H9 (cell line): ENCODE results near the gene KRTAP12-3. TPM values are rescaled to one million over a fixed set of nuclear protein-coding genes. Genes with fewer than 3 reads are reported as not detected.

Source experiments
- DNase-seq: peaks from one replicate; pipeline ENCODE4 v3.0.0-alpha.2; 2017
- H2AFZ ChIP-seq: one replicate; pipeline ENCODE4 v1.6.1; 2013; ENCODE audit warnings: mild to moderate bottlenecking, low read length, control low read depth, moderate library complexity
- H2AK5ac ChIP-seq: 2 replicates; pipeline ENCODE4 v1.6.1; 2013; ENCODE audit warnings: low read length, control low read depth, mixed read lengths; ENCODE audit not compliant: insufficient read length
- H2BK120ac ChIP-seq: one replicate; pipeline ENCODE4 v1.6.1; 2013; ENCODE audit warnings: low read depth, mild to moderate bottlenecking, low read length, control low read depth, inconsistent platforms; ENCODE audit not compliant: poor library complexity, severe bottlenecking
- H2BK12ac ChIP-seq: 2 replicates; pipeline ENCODE4 v1.6.1; 2013; ENCODE audit warnings: low read length, control low read depth, mixed read lengths, low read depth; ENCODE audit not compliant: insufficient read length
- H2BK15ac ChIP-seq: 2 replicates; pipeline ENCODE4 v1.6.1; 2013; ENCODE audit warnings: low read depth, low read length, control low read depth
- H2BK20ac ChIP-seq: one replicate; pipeline ENCODE4 v1.6.1; 2013; ENCODE audit warnings: low read depth, mild to moderate bottlenecking, low read length, control low read depth, inconsistent platforms; ENCODE audit not compliant: poor library complexity, severe bottlenecking
- H2BK5ac ChIP-seq: 2 replicates; pipeline ENCODE4 v1.6.1; 2013; ENCODE audit warnings: low read length, control low read depth, mixed read lengths; ENCODE audit not compliant: insufficient read length
- H3K14ac ChIP-seq: 2 replicates; pipeline ENCODE4 v1.6.1; 2013; ENCODE audit warnings: low read length, control low read depth; ENCODE audit not compliant: insufficient read depth
- H3K18ac ChIP-seq: 2 replicates; pipeline ENCODE4 v1.6.1; 2013; ENCODE audit warnings: low read depth, mild to moderate bottlenecking, mixed read lengths, low read length, control low read depth; ENCODE audit not compliant: insufficient read length
- H3K23ac ChIP-seq: 2 replicates; pipeline ENCODE4 v1.6.1; 2013; ENCODE audit warnings: low read length, control low read depth, mixed read lengths, low read depth; ENCODE audit not compliant: insufficient read length
- H3K23me2 ChIP-seq: 2 replicates; pipeline ENCODE4 v1.6.1; 2013; ENCODE audit warnings: low read depth, mild to moderate bottlenecking, mixed read lengths, low read length, control low read depth; ENCODE audit not compliant: insufficient read length, poor library complexity, severe bottlenecking
- H3K27ac ChIP-seq: 2 replicates; pipeline ENCODE4 v1.5.1; 2013; ENCODE audit warnings: low read length, control low read depth, mixed read lengths, low read depth; ENCODE audit not compliant: insufficient read length
- H3K27me3 ChIP-seq: 2 replicates; pipeline ENCODE4 v1.6.1; 2013; ENCODE audit warnings: low read length, control low read depth, inconsistent platforms; ENCODE audit not compliant: insufficient read depth
- H3K4ac ChIP-seq: 2 replicates; pipeline ENCODE4 v1.6.1; 2013; ENCODE audit warnings: low read depth, mild to moderate bottlenecking, control low read depth, inconsistent platforms, low read length, moderate library complexity
- H3K4me1 ChIP-seq: 2 replicates; pipeline ENCODE4 v1.6.1; 2013; ENCODE audit warnings: low read length, control low read depth, inconsistent platforms; ENCODE audit not compliant: insufficient read depth
- H3K4me2 ChIP-seq: 2 replicates; pipeline ENCODE4 v1.6.1; 2013; ENCODE audit warnings: low read length, control low read depth, mixed read lengths; ENCODE audit not compliant: insufficient read length, insufficient read depth
- H3K56ac ChIP-seq: 2 replicates; pipeline ENCODE4 v1.6.1; 2013; ENCODE audit warnings: low read depth, mild to moderate bottlenecking, mixed read lengths, low read length, control low read depth; ENCODE audit not compliant: insufficient read length
- H3K79me1 ChIP-seq: 2 replicates; pipeline ENCODE4 v1.6.1; 2013; ENCODE audit warnings: low read depth, mild to moderate bottlenecking, moderate library complexity, low read length, control low read depth, inconsistent platforms; ENCODE audit not compliant: insufficient read depth, poor library complexity, severe bottlenecking
- H3K79me2 ChIP-seq: 2 replicates; pipeline ENCODE4 v1.6.1; 2013; ENCODE audit warnings: low read length, control low read depth, inconsistent platforms; ENCODE audit not compliant: insufficient read depth
- H3K9ac ChIP-seq: 2 replicates; pipeline ENCODE4 v1.6.1; 2013; ENCODE audit warnings: low read length, control low read depth, mixed read lengths; ENCODE audit not compliant: insufficient read length; ENCODE audit errors: extremely low read depth
- H3K9me3 ChIP-seq: one replicate; pipeline ENCODE4 v1.6.1; 2013; ENCODE audit warnings: low read depth, low read length, inconsistent platforms; ENCODE audit not compliant: control insufficient read depth
- H3T11ph ChIP-seq: one replicate; pipeline ENCODE4 v1.6.1; 2013; ENCODE audit warnings: mild to moderate bottlenecking, low read length, control low read depth, inconsistent platforms
- H4K20me1 ChIP-seq: one replicate; pipeline ENCODE4 v1.6.1; 2013; ENCODE audit not compliant: control insufficient read depth, insufficient read length, insufficient read depth
- H4K5ac ChIP-seq: 2 replicates; pipeline ENCODE4 v1.6.1; 2013; ENCODE audit warnings: low read depth, mild to moderate bottlenecking, mixed read lengths, low read length, control low read depth; ENCODE audit not compliant: insufficient read length
- H4K8ac ChIP-seq: replicated peaks from 2 replicates; pipeline ENCODE4 v1.6.1; 2013; ENCODE audit warnings: low read length, control low read depth, mixed read lengths, low read depth; ENCODE audit not compliant: insufficient read length
- H4K91ac ChIP-seq: 2 replicates; pipeline ENCODE4 v1.6.1; 2013; ENCODE audit warnings: low read depth, mild to moderate bottlenecking, moderate library complexity, mixed read lengths, low read length, control low read depth; ENCODE audit not compliant: insufficient read length
- H3K27ac Mint-ChIP-seq, 3 experiments: 2 replicates in 2 of 3; 3 replicates in 1 of 3; pipeline ENCODE4 v1.8.0; 2020 to 2021; ENCODE audit warnings: mixed read lengths in 3 of 3, mild to moderate bottlenecking in 1 of 3, moderate library complexity in 1 of 3
- H3K27me3 Mint-ChIP-seq: 2 replicates; pipeline ENCODE4 v1.8.0; 2021; ENCODE audit warnings: low read depth, mild to moderate bottlenecking, moderate library complexity, mixed read lengths
- H3K36me3 Mint-ChIP-seq, 3 experiments: 2 replicates in 2 of 3; 3 replicates in 1 of 3; pipeline ENCODE4 v1.8.0; 2020 to 2021; ENCODE audit warnings: low read depth in 3 of 3, mixed read lengths in 3 of 3; ENCODE audit not compliant: insufficient read depth in 1 of 3
- H3K4me1 Mint-ChIP-seq, 2 experiments: 2 replicates each; pipeline ENCODE4 v1.8.0; 2020; ENCODE audit warnings: mixed read lengths in 2 of 2
- H3K4me3 Mint-ChIP-seq, 2 experiments: 2 replicates in 1 of 2; 3 replicates in 1 of 2; pipeline ENCODE4 v1.8.0; 2020 to 2021; ENCODE audit warnings: mild to moderate bottlenecking in 2 of 2, mixed read lengths in 2 of 2, moderate library complexity in 1 of 2
- H3K9me3 Mint-ChIP-seq, 2 experiments: 2 replicates in 1 of 2; 3 replicates in 1 of 2; pipeline ENCODE4 v1.8.0; 2020; ENCODE audit warnings: mild to moderate bottlenecking in 2 of 2, mixed read lengths in 2 of 2, moderate library complexity in 1 of 2
- WGBS: extraction: QIAGEN DNeasy Blood & Tissue Kit; methylation state at CpG from one replicate; pipeline ENCODE4 v1.1.7; 2013; ENCODE audit warnings: missing lambda C conversion rate, low lambda C conversion rate, mixed read lengths; ENCODE audit not compliant: insufficient read length; ENCODE audit errors: extremely low coverage; 5-methylcytosine and 5-hydroxymethylcytosine counted together
- total RNA-seq: library from RNA; stranded (reverse); gene quantifications from 2 replicates; pipeline ENCODE4 v1.2.1, GENCODE V29; 2021
- TF ChIP-seq, protein P1 (sequence below): fragments of 200-600 bp; sonication (generic); conservative IDR thresholded peaks from 3 replicates; pipeline ENCODE4 v1.8.0; 2021; ENCODE audit warnings: antibody characterized with exemption, mild to moderate bottlenecking

Gene KRTAP12-3
- total RNA-seq, 1 experiment from 2014 or later = not detected

- Mint-ChIP-seq H3K27me3 (peaks cover 24% of the 10 kb centered on the region), H3K4me3 (no peak overlapping the region), H3K36me3 (no peaks in the 10 kb centered on the region; a peak in 1 of 7 replicates), H3K4me1 (peaks cover 78 to 84% of the 10 kb centered on the region in 2 experiments), H3K27ac (peak overlapping the region in 1 of 3 experiments; percentile 65; a peak in 1 of 7 replicates), H3K9me3 (no peaks in the 10 kb centered on the region; a peak in 1 of 5 replicates)
- Histone ChIP-seq H3K23ac (no peak overlapping the region), H4K8ac (no peak overlapping the region), H3K14ac (no peak overlapping the region; the same call in 1 of the 2 replicates), H3K4me1 (peaks cover 13% of the 10 kb centered on the region; the same call in 1 of the 2 replicates), H3T11ph (no peak overlapping the region), H2BK120ac (no peak overlapping the region), H4K91ac (no peak overlapping the region), H3K79me1 (no peaks in the 10 kb centered on the region), H2BK20ac (no peak overlapping the region), H2BK5ac (no peak overlapping the region), H4K5ac (no peak overlapping the region), H3K9me3 (no peaks in the 10 kb centered on the region), H2BK12ac (no peak overlapping the region), H2AK5ac (no peak overlapping the region), H3K23me2 (peaks cover 4% of the 10 kb centered on the region), H2BK15ac (no peak overlapping the region), H3K18ac (no peak overlapping the region), H3K4ac (no peak overlapping the region), H4K20me1 (no peaks in the 10 kb centered on the region), H3K56ac (no peak overlapping the region), H3K27me3 (peaks cover 5% of the 10 kb centered on the region; the same call in 1 of the 2 replicates), H2AFZ (no peak overlapping the region), H3K9ac (no peak overlapping the region), H3K27ac (no peak overlapping the region), H3K79me2 (no peaks in the 10 kb centered on the region), H3K4me2 (no peak overlapping the region)
- no CpG with 5 or more reads among the region's 12 CpGs for WGBS
- TF ChIP-seq, protein P1, sequence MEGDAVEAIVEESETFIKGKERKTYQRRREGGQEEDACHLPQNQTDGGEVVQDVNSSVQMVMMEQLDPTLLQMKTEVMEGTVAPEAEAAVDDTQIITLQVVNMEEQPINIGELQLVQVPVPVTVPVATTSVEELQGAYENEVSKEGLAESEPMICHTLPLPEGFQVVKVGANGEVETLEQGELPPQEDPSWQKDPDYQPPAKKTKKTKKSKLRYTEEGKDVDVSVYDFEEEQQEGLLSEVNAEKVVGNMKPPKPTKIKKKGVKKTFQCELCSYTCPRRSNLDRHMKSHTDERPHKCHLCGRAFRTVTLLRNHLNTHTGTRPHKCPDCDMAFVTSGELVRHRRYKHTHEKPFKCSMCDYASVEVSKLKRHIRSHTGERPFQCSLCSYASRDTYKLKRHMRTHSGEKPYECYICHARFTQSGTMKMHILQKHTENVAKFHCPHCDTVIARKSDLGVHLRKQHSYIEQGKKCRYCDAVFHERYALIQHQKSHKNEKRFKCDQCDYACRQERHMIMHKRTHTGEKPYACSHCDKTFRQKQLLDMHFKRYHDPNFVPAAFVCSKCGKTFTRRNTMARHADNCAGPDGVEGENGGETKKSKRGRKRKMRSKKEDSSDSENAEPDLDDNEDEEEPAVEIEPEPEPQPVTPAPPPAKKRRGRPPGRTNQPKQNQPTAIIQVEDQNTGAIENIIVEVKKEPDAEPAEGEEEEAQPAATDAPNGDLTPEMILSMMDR = no peak
- DNase-seq = no peak
These were observed 43.8 kb downstream of the KRTAP12-3 start for GRCh38 chr21:44701541-44701940.
